Neural progenitor cell (in vitro differentiated cells): Measurements from ENCODE around the gene ANKFY1. TPM values are rescaled to one million over a fixed set of nuclear protein-coding genes. Genes with fewer than 3 reads are reported as not detected.

Source experiments
- DNase-seq: peaks from one replicate; pipeline ENCODE4 v3.0.0-alpha.2; 2016; ENCODE audit warnings: low spot score
- H2AFZ ChIP-seq: fragments of 200-600 bp; sonication (generic); replicated peaks from 2 replicates; pipeline ENCODE4 v1.6.1; 2016; ENCODE audit warnings: antibody characterized with exemption
- H3F3A ChIP-seq: fragments of 200-600 bp; sonication (generic); 2 replicates; pipeline ENCODE4 v1.6.1; 2016; ENCODE audit warnings: antibody characterized with exemption, low read depth
- H3K27ac ChIP-seq: fragments of 200-600 bp; sonication (generic); 2 replicates; pipeline ENCODE4 v1.5.1; 2016; ENCODE audit warnings: mild to moderate bottlenecking
- H3K27me3 ChIP-seq: fragments of 200-600 bp; sonication (generic); 2 replicates; pipeline ENCODE4 v1.6.1; 2016; ENCODE audit warnings: mild to moderate bottlenecking, moderate library complexity
- H3K36me3 ChIP-seq: fragments of 200-600 bp; sonication (generic); 2 replicates; pipeline ENCODE4 v1.5.1; 2016
- H3K4me1 ChIP-seq: fragments of 200-600 bp; sonication (generic); 2 replicates; pipeline ENCODE4 v1.6.1; 2016; ENCODE audit warnings: mixed run types
- H3K4me2 ChIP-seq: fragments of 200-600 bp; sonication (generic); 2 replicates; pipeline ENCODE4 v1.6.1; 2016
- H3K4me3 ChIP-seq: fragments of 200-600 bp; sonication (generic); 2 replicates; pipeline ENCODE4 v1.5.1; 2016
- H3K79me2 ChIP-seq: fragments of 200-600 bp; sonication (generic); 2 replicates; pipeline ENCODE4 v1.6.1; 2016; ENCODE audit warnings: low read depth
- H3K9ac ChIP-seq: fragments of 200-600 bp; sonication (generic); 2 replicates; pipeline ENCODE4 v1.6.1; 2016
- H3K9me3 ChIP-seq: fragments of 200-600 bp; sonication (generic); 2 replicates; pipeline ENCODE4 v1.5.1; 2016; ENCODE audit warnings: low read depth
- H4K20me1 ChIP-seq: fragments of 200-600 bp; sonication (generic); 2 replicates; pipeline ENCODE4 v1.6.1; 2016; ENCODE audit warnings: low read depth
- H3K27ac Mint-ChIP-seq: 3 replicates; pipeline ENCODE4 v1.8.0; 2021; ENCODE audit warnings: mixed read lengths
- H3K27me3 Mint-ChIP-seq: 2 replicates; pipeline ENCODE4 v1.8.0; 2022; ENCODE audit warnings: low read depth, mild to moderate bottlenecking, inconsistent platforms, moderate library complexity, mixed read lengths; ENCODE audit not compliant: insufficient read depth
- H3K36me3 Mint-ChIP-seq: 3 replicates; pipeline ENCODE4 v1.8.0; 2021; ENCODE audit warnings: mixed read lengths
- H3K4me1 Mint-ChIP-seq: 3 replicates; pipeline ENCODE4 v1.8.0; 2021; ENCODE audit warnings: mixed read lengths
- H3K4me3 Mint-ChIP-seq: 3 replicates; pipeline ENCODE4 v1.8.0; 2021; ENCODE audit warnings: mild to moderate bottlenecking, moderate library complexity, mixed read lengths
- H3K9me3 Mint-ChIP-seq: 3 replicates; pipeline ENCODE4 v1.8.0; 2020; ENCODE audit warnings: mixed read lengths
- EZH2 ChIP-seq: fragments of 200-600 bp; sonication (generic); IDR thresholded peaks from 2 replicates; pipeline ENCODE4 v1.6.1; 2017; ENCODE audit warnings: antibody characterized with exemption, mild to moderate bottlenecking, moderate library complexity
- EZH2phosphoT487 ChIP-seq: fragments of 200-600 bp; sonication (generic); IDR thresholded peaks from 2 replicates; pipeline ENCODE4 v1.6.1; 2017; ENCODE audit warnings: antibody characterized with exemption
- total RNA-seq: library from RNA; depleted of rRNA; stranded (reverse); fragments of >200 nt; gene quantifications from 2 replicates; pipeline ENCODE4 v1.2.3, GENCODE V29; 2015; ENCODE audit warnings: low replicate concordance
- TF ChIP-seq, protein P1 (sequence below): fragments of 200-600 bp; sonication (generic); IDR thresholded peaks from 2 replicates; pipeline ENCODE4 v1.5.1; 2017; ENCODE audit warnings: antibody characterized with exemption, mild to moderate bottlenecking

The ANKFY1 gene
- total RNA-seq, 1 donor from 2014 or later = 39.8 TPM

DNA sequence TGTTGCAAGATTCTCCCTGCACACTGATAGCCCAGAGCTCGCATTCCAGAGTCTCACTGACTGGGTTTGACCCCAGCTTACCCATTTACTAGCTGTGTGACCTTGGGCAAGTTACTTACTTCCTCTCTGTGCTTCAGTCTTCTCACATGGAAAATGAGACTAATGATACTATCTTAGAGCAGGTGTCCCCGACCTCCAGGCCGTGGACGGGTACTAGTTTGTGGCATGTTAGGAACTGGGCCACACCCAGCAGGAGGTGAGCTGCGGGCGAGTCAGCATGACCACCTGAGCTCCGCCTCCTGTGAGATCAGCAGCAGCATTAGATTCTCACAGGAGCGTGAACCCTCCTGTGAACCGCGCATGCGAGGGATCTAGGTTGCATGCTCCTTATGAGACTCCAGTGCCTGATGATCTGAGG lies 15.8 kb downstream of the ANKFY1 start:
- Histone ChIP-seq H3K36me3 (no peaks in the 10 kb centered on the region), H3K4me2 (no peak overlapping the region), H3K4me1 (peaks cover 9% of the 10 kb centered on the region), H3K79me2 (peaks cover 100% of the 10 kb centered on the region), H3K9me3 (no peaks in the 10 kb centered on the region), H3F3A (no peaks in the 10 kb centered on the region), H3K9ac (no peak overlapping the region), H4K20me1 (peaks cover 74% of the 10 kb centered on the region), H3K4me3 (no peak overlapping the region), H3K27ac (no peak overlapping the region), H2AFZ (no peak overlapping the region), H3K27me3 (no peaks in the 10 kb centered on the region)
- Mint-ChIP-seq H3K27me3 (no peaks in the 10 kb centered on the region), H3K4me1 (no peaks in the 10 kb centered on the region), H3K36me3 (peaks cover 14% of the 10 kb centered on the region), H3K27ac (no peak overlapping the region), H3K9me3 (no peaks in the 10 kb centered on the region), H3K4me3 (no peak overlapping the region)
- no peak for DNase-seq
- TF ChIP-seq, protein P1, sequence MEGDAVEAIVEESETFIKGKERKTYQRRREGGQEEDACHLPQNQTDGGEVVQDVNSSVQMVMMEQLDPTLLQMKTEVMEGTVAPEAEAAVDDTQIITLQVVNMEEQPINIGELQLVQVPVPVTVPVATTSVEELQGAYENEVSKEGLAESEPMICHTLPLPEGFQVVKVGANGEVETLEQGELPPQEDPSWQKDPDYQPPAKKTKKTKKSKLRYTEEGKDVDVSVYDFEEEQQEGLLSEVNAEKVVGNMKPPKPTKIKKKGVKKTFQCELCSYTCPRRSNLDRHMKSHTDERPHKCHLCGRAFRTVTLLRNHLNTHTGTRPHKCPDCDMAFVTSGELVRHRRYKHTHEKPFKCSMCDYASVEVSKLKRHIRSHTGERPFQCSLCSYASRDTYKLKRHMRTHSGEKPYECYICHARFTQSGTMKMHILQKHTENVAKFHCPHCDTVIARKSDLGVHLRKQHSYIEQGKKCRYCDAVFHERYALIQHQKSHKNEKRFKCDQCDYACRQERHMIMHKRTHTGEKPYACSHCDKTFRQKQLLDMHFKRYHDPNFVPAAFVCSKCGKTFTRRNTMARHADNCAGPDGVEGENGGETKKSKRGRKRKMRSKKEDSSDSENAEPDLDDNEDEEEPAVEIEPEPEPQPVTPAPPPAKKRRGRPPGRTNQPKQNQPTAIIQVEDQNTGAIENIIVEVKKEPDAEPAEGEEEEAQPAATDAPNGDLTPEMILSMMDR = no peak
- no peak for TF ChIP-seq EZH2
- TF ChIP-seq EZH2phosphoT487 = no peak

DNA sequence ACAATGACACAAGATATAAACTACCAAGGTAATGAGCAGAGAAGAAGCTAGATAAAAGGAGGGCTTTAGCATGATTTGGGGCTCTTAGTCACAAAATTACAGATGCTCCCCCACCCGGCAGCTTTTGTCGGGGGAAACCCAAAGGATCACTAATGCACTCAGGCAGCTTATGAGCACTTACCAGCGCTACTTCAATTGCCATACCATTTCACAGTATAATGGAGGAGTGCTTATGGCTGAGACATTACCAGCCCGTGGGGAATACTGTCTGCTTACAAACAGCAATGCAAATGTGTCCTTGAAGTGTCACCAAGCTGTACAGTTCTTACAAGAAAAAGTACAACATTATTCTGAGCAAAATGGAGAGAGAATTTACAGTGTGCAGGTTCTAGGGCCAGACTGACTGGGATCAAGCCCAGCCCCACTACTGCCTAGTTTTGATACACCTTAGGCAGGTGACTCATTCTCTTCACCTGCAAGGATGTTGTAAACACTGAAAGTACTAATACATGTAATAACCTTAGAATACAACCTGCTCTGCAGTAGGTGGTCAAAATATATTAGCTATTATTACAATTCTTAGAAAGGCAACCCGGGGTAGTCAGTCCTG lies 16.3 kb downstream of the ANKFY1 start:
- no peak for TF ChIP-seq EZH2phosphoT487
- Mint-ChIP-seq H3K27ac (no peak overlapping the region), H3K9me3 (no peaks in the 10 kb centered on the region), H3K36me3 (peaks cover 14% of the 10 kb centered on the region), H3K4me3 (no peak overlapping the region), H3K4me1 (no peaks in the 10 kb centered on the region), H3K27me3 (no peaks in the 10 kb centered on the region)
- Histone ChIP-seq H3K9me3 (no peaks in the 10 kb centered on the region), H3K4me1 (peaks cover 9% of the 10 kb centered on the region), H3K9ac (no peak overlapping the region), H2AFZ (no peak overlapping the region), H3F3A (no peaks in the 10 kb centered on the region), H3K4me2 (no peak overlapping the region), H3K27me3 (no peaks in the 10 kb centered on the region), H4K20me1 (peaks cover 79% of the 10 kb centered on the region), H3K27ac (no peak overlapping the region), H3K36me3 (no peaks in the 10 kb centered on the region), H3K79me2 (peaks cover 99% of the 10 kb centered on the region), H3K4me3 (no peak overlapping the region)
- DNase-seq = no peak

GRCh38 chr17:4246674-4247073 lies 17.1 kb downstream of the ANKFY1 start:
- no peaks in the 10 kb centered on the region for H3K4me1 Mint-ChIP-seq
- Histone ChIP-seq H3K27ac (no peak overlapping the region), H3K36me3 (no peaks in the 10 kb centered on the region), H3K4me2 (no peak overlapping the region), H3K4me3 (no peak overlapping the region), H4K20me1 (peaks cover 81% of the 10 kb centered on the region), H3K9me3 (no peaks in the 10 kb centered on the region), H3F3A (no peaks in the 10 kb centered on the region), H3K9ac (no peak overlapping the region), H3K4me1 (peaks cover 9% of the 10 kb centered on the region), H3K27me3 (no peaks in the 10 kb centered on the region), H3K79me2 (peaks cover 95% of the 10 kb centered on the region), H2AFZ (no peak overlapping the region)
- no peaks in the 10 kb centered on the region for H3K27me3 Mint-ChIP-seq
- no peak overlapping the region for H3K4me3 Mint-ChIP-seq
- H3K27ac Mint-ChIP-seq = no peak overlapping the region
- H3K9me3 Mint-ChIP-seq = no peaks in the 10 kb centered on the region
- peaks cover 15% of the 10 kb centered on the region for H3K36me3 Mint-ChIP-seq
- TF ChIP-seq EZH2phosphoT487 (no peak), EZH2 (no peak)
- TF ChIP-seq, protein P1 = no peak
- DNase-seq = no peak

DNA sequence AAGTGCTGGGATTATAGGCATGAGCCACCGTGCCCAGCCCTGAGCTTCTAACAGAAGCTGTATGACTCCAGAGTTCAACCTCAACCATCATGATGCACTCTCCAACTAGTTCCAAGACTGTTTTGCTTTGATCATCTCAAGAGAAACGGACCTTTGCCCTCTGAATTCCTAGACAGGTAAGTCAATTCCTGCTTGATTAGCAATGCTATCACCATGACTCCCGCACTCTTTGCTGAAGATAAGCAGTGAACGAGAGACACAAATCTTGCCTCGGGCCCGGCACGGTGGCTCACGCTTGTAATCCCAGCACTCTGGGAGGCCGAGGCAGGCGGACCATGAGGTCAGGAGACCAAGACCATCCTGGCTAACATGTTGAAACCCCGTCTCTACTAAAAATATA lies 22.2 kb downstream of the ANKFY1 start:
- Histone ChIP-seq H3K4me3 (no peak overlapping the region), H3K4me1 (no peaks in the 10 kb centered on the region), H3K4me2 (no peak overlapping the region), H3K27ac (no peak overlapping the region), H3K27me3 (no peaks in the 10 kb centered on the region), H3K36me3 (no peaks in the 10 kb centered on the region), H2AFZ (no peak overlapping the region), H3K9ac (no peak overlapping the region), H3K79me2 (peaks cover 44% of the 10 kb centered on the region), H3K9me3 (no peaks in the 10 kb centered on the region), H4K20me1 (peaks cover 33% of the 10 kb centered on the region), H3F3A (no peaks in the 10 kb centered on the region)
- no peaks in the 10 kb centered on the region for H3K9me3 Mint-ChIP-seq
- no peak overlapping the region for H3K27ac Mint-ChIP-seq
- no peaks in the 10 kb centered on the region for H3K27me3 Mint-ChIP-seq
- H3K4me3 Mint-ChIP-seq = no peak overlapping the region
- H3K36me3 Mint-ChIP-seq = peaks cover 18% of the 10 kb centered on the region
- H3K4me1 Mint-ChIP-seq = no peaks in the 10 kb centered on the region
- DNase-seq = no peak
- TF ChIP-seq, protein P1 = no peak
- TF ChIP-seq EZH2 = no peak
- TF ChIP-seq EZH2phosphoT487 = no peak
